Renal pelvis (tissue), 4 donors: ENCODE data around the gene PCNX4. TPM values are rescaled to one million over a fixed set of nuclear protein-coding genes. Genes with fewer than 3 reads are reported as not detected.
"Not testable (repeated sequence)": the region's sequence is repeated elsewhere in the genome, so short reads cannot be mapped to it uniquely, and the experiment has no call there.

Experiments used
- DNase-seq: peaks from one replicate; pipeline ENCODE4 v3.0.0-alpha.2; 2013
- polyA plus RNA-seq, 3 donors: library from polyadenylated mRNA; unstranded; fragments of 120-200 nt; gene quantifications; one replicate each; pipeline ENCODE4 v1.2.1, GENCODE V29; 2013; ENCODE audit not compliant: insufficient read length in 3 of 3

PCNX4 gene
- polyA plus RNA-seq, 3 donors = 79.5 to 101 (median 90.4) TPM

- DNase-seq = no peak
Observed at GRCh38 chr14:60095781-60096450, 4.2 kb downstream of the PCNX4 start.

GRCh38 chr14:60097974-60098373 lies 6.3 kb downstream of the PCNX4 start:
- no peak for DNase-seq

GRCh38 chr14:60099855-60100254 lies 8.1 kb downstream of the PCNX4 start:
- not testable (repeated sequence) for DNase-seq

GRCh38 chr14:60101786-60102185 lies 10.1 kb downstream of the PCNX4 start:
- no peak for DNase-seq

- DNase-seq = no peak
Observed at GRCh38 chr14:60102389-60102788, 10.7 kb downstream of the PCNX4 start.

GRCh38 chr14:60106339-60106738 lies 14.6 kb downstream of the PCNX4 start:
- no peak for DNase-seq

GRCh38 chr14:60107477-60107876 lies 15.8 kb downstream of the PCNX4 start:
- DNase-seq = no peak

GRCh38 chr14:60111732-60112131 lies 20.0 kb downstream of the PCNX4 start:
- no peak for DNase-seq

- no peak for DNase-seq
Observed at GRCh38 chr14:60114881-60115280, 23.2 kb downstream of the PCNX4 start.

GRCh38 chr14:60116181-60116580 lies 24.5 kb downstream of the PCNX4 start:
- DNase-seq = no peak

GRCh38 chr14:60125918-60126317 lies 34.2 kb downstream of the PCNX4 start:
- no peak for DNase-seq

- DNase-seq = no peak
Observed at GRCh38 chr14:60133487-60133886, 41.8 kb downstream of the PCNX4 start.

GRCh38 chr14:60134702-60135101 lies 43.0 kb downstream of the PCNX4 start:
- DNase-seq = no peak

- DNase-seq = no peak
Observed at GRCh38 chr14:60151715-60152114, 60.0 kb downstream of the PCNX4 start.

GRCh38 chr14:60153991-60154390 lies 62.3 kb downstream of the PCNX4 start:
- no peak for DNase-seq

- DNase-seq = no peak
Observed at GRCh38 chr14:60154671-60155070, 62.9 kb downstream of the PCNX4 start.

- DNase-seq = no peak
Observed at GRCh38 chr14:60160422-60160821, 68.7 kb downstream of the PCNX4 start.

GRCh38 chr14:60161196-60162107 lies 69.7 kb downstream of the PCNX4 start:
- DNase-seq = peak; percentile 37

GRCh38 chr14:60163693-60164092 lies 72.0 kb downstream of the PCNX4 start:
- DNase-seq = no peak

- no peak for DNase-seq
Observed at GRCh38 chr14:60164404-60164711, 72.6 kb downstream of the PCNX4 start.

- peak; percentile 72 for DNase-seq
Observed at GRCh38 chr14:60164712-60165546, 73.2 kb downstream of the PCNX4 start, which contains the start of gene DHRS7. Gene DHRS7 (minus strand): TSS chr14:60165398. CDS start chr14:60165309, 89 bp downstream.

GRCh38 chr14:60165547-60165876 lies 73.8 kb downstream of the PCNX4 start:
- no peak for DNase-seq

GRCh38 chr14:60166142-60166541 lies 74.4 kb downstream of the PCNX4 start:
- DNase-seq = no peak
